Thyroid gland (tissue), 4 donors: ENCODE measurements around the gene SLC6A6.

Experiments used
- CTCF ChIP-seq, 6 experiments: fragments of 200-600 bp in 3 of 6; fragments of 450-650 bp in 3 of 6; sonication (generic) in 3 of 6; IDR thresholded peaks; one replicate each; pipeline ENCODE4 v1.5.1; 2016 to 2019; ENCODE audit warnings: antibody characterized with exemption in 6 of 6, mild to moderate bottlenecking in 2 of 6, inconsistent platforms in 1 of 6, moderate library complexity in 1 of 6
- POLR2A ChIP-seq, 2 donors: fragments of 450-650 bp; IDR thresholded peaks; one replicate each; pipeline ENCODE4 v1.6.1; 2017; ENCODE audit warnings: antibody characterized with exemption in 2 of 2, mild to moderate bottlenecking in 2 of 2, moderate library complexity in 1 of 2

DNA sequence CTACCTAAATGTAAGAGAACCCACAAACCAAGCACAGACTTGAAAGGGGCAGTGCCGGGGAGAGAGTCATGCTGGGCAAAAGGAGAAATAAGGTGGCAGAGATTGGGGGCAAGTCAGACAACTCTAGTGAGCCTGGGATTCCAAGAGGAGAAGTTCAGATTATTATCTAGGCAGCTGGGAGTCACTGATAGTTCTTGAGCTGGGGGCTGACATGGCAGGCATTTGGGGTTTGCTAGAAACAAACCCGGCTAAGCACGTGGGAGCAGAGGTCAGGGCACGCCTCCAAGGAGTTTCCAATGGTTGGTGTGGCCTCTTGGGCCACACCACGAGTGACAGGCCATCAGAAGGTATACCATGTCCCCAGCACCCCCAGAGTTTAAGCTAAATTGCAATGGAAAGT is 27.6 kb downstream of the SLC6A6 start:
- TF ChIP-seq POLR2A (IDR thresholded peaks at IDR 0.05) (no peak), CTCF (IDR thresholded peaks at IDR 0.05) (no peak)
